HG02678 (cell line): Measurements from ENCODE around the gene C3orf62.

Experiments
- ATAC-seq: cut with Tn5 transposase; IDR thresholded peaks from one replicate; pipeline ENCODE4 v1.9.1; 2021; ENCODE audit warnings: mild to moderate bottlenecking, moderate library complexity; ENCODE audit not compliant: unreplicated experiment

The C3orf62 gene

DNA sequence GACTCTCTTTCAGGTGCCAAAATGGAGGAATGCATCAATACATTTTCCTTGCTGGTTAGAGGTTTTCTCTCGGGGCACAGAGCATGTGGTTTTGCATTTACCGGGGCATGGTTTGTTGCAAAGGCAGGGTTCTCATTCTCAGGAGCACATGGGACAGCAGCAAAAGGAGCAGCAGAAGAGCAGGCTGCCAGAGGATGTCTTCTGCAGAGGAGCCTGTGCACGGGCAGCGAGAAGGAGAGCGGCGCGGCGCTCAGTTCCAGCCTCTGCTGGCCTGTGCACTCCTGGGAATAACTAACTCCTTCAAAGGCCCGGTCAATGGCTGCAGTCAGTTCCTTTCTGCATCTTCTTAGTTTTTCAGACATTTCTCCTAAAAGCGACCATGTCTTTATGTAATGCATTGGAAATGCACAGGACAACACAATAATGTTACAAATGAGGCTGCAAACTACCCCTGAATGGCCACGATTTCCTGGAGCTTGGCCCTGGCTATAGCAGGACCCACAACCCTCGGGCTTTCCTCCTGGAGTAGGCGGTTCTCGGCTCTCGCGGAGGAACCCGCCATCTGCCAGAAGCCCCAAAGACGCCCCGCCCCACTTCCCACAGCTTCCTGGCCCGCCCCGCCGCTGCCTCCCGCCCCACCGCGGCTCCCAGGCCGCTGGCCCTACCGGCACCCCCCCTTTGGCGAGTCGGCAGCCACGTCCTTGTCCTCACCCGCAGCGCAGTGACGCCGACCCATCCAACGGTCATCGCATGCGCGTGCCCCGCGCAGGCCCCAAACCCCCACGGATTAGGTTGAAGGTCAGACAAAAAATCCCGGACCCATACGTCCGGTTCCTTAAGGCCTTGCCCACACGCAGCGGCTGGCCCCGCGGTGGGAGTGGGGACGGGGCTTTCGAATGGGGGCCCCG is at the start of gene C3orf62:
Gene C3orf62, minus strand, starts transcription at position 758 of the 908 bp plus-strand sequence. Its CDS starts 360 bp downstream, at position 398.
- peak; percentile 73 for ATAC-seq

DNA sequence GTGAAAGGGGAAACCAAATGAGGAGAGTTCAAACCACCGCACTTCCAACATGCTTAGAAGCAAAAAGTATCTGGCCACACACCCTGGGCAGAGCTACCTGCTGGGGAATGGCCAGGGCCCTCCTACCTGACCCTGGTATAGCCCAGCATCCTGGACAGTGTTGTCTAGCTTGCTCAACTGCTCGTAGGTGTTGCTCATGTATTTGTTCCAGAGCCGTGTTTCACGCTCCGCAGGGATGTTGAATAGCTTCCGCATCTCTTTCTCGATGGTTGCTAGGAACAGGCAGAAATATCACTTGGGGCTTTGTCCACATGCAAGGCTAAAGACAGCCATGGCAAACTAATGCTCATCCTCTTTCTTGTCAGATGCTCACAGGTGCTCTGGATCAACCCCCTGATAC is 47.7 kb upstream of the C3orf62 start:
- ATAC-seq = no peak

DNA sequence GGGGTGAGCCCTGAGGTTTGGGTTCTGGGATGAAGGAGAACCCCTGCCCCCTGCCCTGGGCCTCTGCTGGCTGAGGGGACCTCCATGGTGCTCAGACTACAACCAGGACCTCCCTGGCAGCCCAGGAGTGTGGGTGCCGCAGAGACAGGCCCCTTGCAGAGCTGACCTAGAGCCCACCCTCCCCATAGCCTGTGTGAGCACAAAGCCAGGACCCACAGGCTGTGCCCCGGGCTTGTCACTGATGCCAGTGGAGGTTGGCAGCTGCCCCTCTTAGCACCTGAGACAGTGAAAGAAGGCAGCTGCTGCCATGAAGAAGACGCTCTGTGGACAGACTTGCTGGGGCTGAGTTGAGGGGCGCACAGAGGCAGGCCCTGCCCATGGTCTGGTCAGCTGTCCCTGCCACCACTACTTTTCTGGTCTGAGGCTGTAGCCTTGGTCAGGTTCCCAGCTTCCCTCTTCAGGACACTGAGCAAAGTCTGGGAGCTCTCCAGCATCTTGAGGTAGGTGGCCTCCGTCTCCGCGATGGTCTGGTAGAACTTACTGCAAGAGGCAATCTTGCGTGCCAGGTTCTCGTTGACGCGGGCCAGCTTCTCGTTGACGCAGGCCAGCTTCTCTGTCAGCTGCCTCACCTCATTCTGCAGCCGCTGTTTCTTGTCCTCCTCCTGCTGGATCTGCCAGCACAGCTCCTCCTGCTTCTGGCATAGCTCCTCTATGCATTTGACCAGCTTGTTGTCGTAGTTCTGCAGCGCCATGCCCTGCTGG is 39.8 kb upstream of the C3orf62 start:
- no peak for ATAC-seq

DNA sequence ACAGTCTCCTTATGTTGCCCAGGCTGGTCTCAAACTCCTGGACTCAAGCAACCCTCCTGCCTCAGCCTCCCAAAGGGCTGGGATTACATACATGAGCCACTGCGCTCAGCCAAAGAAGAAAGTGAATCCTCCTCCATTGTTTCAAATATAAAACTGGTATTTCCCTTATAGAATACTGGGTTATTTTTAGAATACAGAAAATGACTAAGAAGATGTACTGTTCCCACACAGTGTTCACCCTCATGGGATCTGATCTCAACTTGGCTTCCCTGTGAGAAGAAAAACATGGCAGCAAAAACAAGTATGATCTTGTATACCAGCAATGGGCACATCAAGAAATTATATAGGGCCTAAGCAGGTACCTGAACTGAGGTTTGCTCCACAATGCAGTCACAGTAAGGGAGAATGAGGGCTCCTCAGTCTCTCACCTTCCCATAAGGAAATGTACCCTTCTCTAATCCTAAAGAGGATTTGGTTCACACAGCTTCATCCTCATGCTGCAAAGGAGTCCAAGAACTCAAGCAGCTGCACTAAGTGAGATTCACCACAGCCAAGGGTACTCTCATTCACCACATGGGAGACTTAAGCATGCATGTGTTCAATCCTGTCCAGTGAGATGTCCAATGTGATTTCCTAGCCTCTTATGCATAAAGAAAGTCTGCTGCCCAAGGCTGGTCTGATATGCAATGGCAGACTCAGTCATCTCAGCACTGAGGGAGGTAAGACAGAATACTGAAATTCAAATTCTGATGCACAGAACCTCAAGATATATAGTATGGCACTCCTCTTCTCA is 37.1 kb upstream of the C3orf62 start:
- ATAC-seq = no peak

DNA sequence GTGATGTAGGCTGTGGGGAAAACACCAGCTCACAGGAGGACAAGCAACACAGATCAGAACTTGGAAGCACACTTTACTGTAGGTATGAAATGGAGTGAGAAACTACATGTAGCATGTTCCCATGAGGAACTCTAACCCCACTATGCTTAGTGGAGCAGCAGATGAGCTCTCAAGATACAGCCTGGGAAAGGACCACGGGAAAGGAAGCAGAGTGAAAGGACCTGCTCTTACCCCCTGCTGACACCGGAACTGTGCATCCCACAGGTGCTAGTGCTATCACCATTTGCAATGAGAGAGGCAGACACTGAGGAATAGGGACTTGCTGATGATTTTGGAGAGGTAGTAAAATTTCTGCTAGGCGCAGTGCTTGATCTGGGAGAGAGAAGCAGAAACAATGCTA is 34.3 kb upstream of the C3orf62 start:
- ATAC-seq = no peak

DNA sequence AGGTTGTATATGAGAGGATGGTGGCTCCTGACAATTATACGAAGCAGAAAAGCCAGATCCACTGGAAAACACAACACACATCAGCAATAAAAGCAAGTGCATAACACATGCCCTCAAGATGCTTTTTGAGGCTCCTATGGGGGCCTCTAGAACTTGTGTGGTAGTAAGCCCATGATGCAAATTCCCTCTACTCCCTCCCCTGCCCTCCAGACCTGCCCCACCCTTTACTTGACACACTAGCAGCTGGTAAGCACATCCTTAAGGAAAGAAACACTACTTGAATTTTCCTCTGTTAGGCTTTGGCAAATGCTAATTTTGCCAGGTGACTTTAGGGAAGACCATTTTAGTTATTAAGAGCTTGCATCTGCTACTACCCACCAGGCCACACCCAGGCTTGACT is 33.6 kb upstream of the C3orf62 start:
- no peak for ATAC-seq

DNA sequence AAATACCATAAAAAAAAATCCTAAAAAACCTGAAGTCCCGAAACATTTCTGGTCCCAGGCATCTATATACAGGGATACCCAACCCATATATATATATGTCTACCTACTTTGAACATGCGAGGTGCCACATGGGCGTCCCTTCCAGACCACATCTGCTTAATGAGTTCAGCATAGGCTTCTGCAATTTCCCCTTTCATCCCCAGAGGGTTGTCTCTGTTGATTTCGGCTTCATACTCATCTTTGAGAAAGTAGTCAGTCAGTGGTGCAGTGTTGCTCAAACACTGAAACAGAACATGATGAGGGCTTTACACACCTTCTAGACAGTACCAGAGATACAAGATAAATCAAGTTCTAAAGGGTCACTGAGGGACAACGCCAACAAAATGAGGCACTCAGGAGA is 28.6 kb upstream of the C3orf62 start:
- ATAC-seq = no peak

DNA sequence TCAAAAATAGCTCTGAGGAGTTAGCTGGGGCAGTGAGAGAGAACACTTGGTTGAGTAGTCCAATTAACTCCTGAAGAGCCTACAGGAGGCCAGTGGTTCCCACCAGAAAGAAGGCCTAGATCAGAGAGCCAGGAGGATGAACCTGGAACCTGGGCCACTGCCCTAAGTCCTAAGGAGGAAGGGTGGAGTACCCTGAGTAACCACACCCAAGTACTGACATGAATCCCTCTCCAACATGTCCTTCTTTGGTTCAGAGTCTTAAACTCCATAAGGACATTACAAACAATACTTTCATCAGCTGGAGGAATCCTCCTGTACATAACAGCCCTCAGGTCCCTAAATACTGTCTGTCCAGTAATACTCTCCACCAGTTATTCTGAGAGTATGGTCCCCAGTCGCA is 25.6 kb upstream of the C3orf62 start:
- ATAC-seq = no peak

DNA sequence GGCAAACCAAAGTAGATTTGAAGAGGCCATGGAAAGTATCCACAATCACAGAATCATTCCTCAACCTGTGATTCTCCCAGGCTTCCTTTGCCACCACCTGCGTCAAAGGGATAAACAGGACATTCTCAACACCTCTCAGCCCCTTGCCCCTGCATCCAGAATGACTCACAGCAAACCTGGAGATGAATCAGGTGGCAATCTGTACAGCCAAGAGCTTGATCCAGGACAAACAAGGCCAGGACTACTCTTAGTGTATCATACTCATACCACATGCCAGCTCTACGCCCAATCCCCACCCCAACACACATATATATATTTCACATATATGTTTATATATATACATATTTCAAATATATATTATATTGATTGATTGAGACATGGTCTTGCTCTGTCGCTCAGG is 23.6 kb upstream of the C3orf62 start:
- no peak for ATAC-seq

DNA sequence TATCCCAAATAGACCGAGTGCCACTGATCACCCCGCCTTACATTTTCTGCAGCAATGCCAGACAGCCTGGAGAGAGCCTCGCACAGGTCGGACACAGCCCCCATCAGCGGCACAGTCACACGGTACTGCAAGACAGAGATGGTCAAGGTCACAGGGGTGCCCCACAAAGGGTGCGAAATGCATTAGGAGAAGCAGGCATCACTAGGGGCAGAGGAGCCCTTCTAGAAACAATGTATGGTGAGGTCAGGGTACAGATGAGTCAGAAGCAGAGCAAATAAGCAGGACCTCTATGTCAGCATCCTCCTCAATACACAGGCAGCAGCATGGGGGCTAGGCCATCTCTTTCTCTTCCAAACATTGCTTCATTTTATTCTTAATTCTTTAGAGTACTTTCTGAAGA is 21.5 kb upstream of the C3orf62 start:
- no peak for ATAC-seq

DNA sequence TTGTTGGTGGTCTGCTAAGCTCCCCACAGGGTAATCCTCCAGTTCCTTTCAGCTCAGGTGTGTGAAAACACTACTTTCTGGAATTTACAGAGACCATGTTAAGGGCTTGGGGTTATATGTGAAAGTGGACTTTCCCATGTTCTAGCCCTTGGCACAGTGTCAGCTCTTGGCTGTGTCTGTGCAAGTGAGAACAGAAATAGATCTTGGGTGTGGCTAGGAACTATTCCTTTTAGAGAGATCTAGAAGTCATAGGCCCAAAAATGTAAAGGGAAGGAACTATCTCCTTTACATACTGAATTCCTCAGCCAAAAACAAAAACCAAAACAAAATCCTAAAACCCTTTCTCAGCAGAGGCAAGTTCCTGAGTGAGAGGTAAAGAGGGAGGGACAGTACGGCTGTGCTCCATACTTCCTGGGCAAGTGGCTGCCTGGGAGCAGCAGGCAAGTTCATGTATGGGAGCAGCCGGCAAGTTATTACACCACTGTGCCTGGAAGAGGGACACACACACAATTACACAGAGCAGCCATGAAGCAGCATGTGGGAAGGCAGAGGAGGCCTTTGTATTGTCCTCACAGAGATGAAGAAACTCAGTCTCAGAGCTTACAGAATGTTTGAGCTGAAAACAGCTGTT is 19.9 kb upstream of the C3orf62 start:
- no peak for ATAC-seq

DNA sequence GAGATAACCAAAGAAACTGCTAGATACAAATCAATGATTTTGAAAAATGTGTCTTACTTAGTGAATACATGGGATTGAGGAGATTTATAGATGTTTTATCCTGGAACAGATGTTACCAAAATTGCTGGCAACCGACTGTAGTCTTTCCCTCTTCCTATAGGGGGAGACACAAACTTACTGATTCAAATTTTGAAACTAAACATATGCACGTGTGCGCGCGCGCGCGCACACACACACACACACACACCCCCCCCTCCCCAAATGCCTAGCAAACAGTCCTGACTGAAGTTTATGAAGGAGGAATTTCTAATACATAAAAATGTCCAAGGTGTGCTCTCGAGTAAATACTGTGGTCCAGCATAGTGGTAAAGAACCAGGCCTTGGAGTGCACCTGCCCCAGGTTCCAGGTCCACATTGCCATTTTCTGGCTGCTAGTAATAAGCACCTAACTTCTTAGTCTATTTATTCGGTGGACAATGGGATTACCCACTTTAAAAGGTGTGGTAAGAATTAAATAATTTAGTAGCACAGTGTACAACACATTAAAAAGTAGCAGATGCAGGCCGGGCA is 18.5 kb upstream of the C3orf62 start:
- ATAC-seq = no peak

DNA sequence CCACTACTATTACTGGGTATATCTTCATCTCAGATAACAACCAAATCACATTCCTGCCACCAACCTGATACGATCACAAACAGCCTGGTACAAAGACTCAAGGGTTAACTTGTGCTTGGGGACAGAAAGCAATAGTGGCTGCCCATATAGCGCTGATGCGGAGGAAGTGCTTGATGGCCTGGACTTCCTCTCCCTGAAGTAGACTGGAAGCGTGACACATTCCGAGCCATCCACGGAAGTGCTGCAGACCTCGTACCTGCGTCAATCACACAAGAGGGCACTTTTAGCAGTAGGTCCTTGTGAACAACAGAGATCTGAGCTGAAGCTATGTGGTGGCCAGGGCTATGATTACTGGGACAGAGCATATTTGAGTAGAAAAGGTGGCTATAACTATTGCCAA is 17.3 kb upstream of the C3orf62 start:
- no peak for ATAC-seq

DNA sequence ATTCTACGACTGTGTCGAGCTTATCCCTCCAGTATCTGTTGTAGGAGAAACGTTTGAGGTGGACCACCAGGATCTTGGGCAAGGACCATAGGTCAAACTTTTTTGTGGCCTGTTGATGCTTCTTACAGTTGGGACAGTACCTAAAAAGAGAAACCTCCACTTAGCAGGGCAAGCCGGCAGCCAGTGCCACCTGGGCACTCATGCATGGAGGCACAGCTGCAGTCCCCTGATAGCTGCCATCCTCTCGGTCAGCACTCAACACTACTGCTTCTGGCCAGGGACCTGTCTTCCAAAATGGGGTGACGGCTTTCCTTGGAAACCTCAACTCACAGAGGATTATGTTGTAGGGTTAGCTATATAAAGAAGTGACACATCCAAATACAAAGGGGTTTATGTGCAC is 7.0 kb upstream of the C3orf62 start:
- no peak for ATAC-seq

DNA sequence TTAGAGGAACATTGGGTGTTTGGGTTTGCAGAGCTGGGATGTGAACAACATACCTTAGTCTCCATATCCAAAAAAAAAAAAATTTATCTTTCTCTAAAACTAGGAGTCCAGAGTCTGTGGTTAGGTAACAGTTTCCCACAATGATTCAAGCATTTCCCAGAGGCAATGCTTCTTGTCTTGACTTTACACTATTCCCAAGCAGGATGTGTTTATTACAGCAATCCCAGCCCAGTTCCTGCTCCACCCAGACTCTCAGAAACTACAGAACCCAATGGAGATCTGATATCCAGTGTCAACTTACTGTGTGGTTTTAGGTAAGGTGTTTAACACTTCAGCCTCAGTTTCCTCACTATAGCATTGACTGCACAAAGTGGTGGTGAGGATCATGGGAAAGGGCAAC is 2.3 kb upstream of the C3orf62 start:
- no peak for ATAC-seq

DNA sequence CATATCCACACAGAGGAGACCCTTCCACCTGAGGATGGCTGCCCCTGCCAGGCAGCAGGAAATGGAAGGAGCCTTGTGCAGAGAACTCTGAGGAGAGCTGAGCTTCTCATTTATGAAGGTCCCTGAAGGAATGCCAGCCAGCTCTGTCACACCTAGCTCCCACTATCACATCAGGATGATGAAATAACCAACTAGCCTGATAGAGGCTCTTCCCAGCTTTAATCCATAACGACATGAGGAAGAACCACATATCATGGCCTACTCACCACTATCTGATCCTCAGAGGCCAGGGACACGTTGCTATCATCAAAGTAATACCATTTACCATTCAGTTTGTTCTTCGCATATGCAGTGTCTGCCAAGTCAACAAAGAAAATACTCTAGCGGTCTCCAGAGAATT is 1.5 kb upstream of the C3orf62 start:
- no peak for ATAC-seq

DNA sequence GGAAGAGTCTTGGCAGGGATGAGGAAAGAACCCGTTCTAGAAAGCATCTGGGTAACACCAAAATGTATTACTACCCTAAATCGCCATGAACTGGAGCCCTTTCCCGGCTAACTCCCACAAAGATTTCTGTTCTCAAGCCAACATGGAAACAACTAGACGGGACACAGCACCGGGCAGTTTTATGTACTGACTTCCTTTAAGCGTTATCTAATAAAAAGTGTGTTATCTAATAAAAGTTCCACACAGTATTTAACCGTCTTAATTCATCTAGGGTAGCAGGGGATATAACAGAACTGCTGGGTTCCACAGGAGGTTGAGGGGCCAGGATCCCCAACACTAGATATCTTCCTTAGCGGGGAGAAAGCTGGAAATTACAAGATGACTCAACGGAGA is 347 bp upstream of the C3orf62 start:
- ATAC-seq = no peak

DNA sequence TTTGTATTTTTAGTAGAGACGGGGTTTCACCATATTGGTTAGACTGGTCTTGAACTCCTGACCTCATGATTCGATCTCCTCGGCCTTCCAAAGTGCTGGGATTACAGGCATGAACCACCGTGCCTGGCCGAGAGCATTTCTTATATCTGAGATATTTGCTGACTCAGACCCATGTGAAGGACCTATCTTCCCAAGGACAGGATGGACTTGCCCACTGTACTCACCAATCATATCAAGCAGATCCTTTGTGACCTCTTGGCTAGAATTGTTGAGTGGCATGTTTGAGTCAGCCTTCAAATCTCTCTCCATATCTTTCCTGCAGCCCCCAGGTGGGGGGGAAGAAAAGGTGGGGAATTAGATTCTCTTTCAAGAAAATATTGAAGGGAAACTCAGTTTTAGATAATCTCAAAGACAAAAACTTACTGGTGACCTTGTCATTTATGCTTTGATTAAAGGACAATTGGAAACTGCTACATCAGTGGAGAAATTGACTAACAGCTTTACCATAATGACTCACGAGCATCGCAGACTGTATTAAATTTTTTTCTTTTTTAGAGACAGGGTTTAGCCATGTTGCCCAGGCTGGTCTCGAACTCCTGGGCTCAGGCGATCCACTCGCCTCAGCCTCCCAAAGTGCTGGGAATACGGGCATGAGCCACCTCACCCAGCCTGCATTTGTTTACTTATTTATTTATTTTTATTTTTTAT is 3.1 kb downstream of the C3orf62 start:
- ATAC-seq = no peak

DNA sequence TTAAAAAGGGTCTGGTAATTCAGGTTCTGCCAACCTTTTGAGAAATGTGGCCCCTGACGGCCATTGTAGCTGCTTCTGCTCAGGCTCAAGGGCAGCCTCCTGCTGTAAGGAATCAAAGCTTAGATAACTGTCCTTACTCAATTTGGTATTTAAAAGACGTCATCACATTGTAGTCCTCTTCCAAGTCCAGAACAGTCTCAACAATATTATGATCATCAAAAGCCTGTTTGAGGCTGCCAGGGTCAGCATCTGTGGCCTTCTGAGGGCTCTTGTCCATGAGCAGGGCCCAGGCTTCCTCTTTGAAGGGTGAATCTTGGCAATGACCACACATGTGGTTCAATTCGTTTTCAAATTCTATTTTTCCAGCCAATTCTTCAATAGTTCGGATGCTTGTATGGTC is 6.0 kb downstream of the C3orf62 start:
- ATAC-seq = no peak

DNA sequence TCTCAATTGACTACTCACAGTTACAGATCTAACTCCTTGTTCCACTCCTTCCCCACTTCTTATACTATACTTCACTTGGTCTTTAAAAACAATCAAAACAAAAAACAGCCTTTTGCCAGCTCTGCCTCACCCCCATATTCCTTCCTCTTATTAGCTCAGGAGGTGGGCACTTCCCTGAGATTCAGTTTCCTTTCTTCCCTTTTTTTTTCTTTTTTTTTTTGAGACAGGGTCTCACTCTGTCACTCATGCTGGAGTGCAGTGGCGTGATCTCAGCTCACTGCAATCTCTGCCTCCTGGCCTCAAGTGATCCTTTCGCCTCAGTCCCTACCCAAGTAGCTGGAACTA is 6.9 kb downstream of the C3orf62 start:
- ATAC-seq = no peak
